NCI-H1417 (cell line): ENCODE data around the gene SLC31A1.
A peak's percentile ranks its signal among the peaks of the same experiment; 100 is the strongest.

Source experiments
- DNase-seq, 3 experiments: peaks; one replicate each; lab custom pipeline; 2025; lab: John Stamatoyannopoulos, UW

SLC31A1 gene

GRCh38 chr9:113302792-113303418, 81.6 kb downstream of the SLC31A1 start, which contains the start of gene RNF183:
RNF183 (minus strand) TSS chr9:113303376; CDS start chr9:113298184, 5,192 bp downstream.
- DNase-seq: no peak

- DNase-seq: no peak
Measured at GRCh38 chr9:113306566-113306965, 85.2 kb downstream of the SLC31A1 start.

- no peak for DNase-seq
Measured at GRCh38 chr9:113307396-113307975, 86.1 kb downstream of the SLC31A1 start.

- DNase-seq: peak in 2 of 3 experiments; percentile 13 to 70
Measured at GRCh38 chr9:113309204-113309813, 88.0 kb downstream of the SLC31A1 start.

GRCh38 chr9:113310538-113310937, 89.2 kb downstream of the SLC31A1 start:
- no peak for DNase-seq

- no peak for DNase-seq
Measured at GRCh38 chr9:113311961-113312360, 90.6 kb downstream of the SLC31A1 start.

- DNase-seq: no peak
Measured at GRCh38 chr9:113313261-113313660, 91.9 kb downstream of the SLC31A1 start.
